ENCODE measurements around the gene LCN1. TPM values are rescaled to one million over a fixed set of nuclear protein-coding genes. Genes with fewer than 3 reads are reported as not detected.
"Not testable (repeated sequence)": the region's sequence is repeated elsewhere in the genome, so short reads cannot be mapped to it uniquely, and the experiment has no call there.

Gene LCN1
- total RNA-seq, 2 donors from 2014 or later = not detected

- no peak overlapping the region for H3K27ac ChIP-seq
- TF ChIP-seq CTCF (IDR thresholded peaks at IDR 0.05) = no peak
- no peaks in the 10 kb centered on the region for H3K9me3 ChIP-seq
- H3K4me3 ChIP-seq = no peak overlapping the region
- no peaks in the 10 kb centered on the region for H3K4me1 ChIP-seq
- intact Hi-C loops (cut with DNase I) = no loop called here
- H3K27me3 ChIP-seq = no peaks in the 10 kb centered on the region
- no peaks in the 10 kb centered on the region for H3K36me3 ChIP-seq
- H3K9ac ChIP-seq (ENCODE audit: low read depth in 2 of 2, low read length in 2 of 2) = no peak overlapping the region
- no peak for DNase-seq
These were observed 9.0 kb upstream of the LCN1 start for GRCh38 chr9:135512241-135512603.

- TF ChIP-seq CTCF (IDR thresholded peaks at IDR 0.05) = no peak
- Histone ChIP-seq H3K4me3 (no peak overlapping the region), H3K36me3 (no peaks in the 10 kb centered on the region), H3K9ac (ENCODE audit: low read depth in 2 of 2, low read length in 2 of 2) (no peak overlapping the region), H3K4me1 (no peaks in the 10 kb centered on the region), H3K27me3 (no peaks in the 10 kb centered on the region), H3K27ac (no peak overlapping the region), H3K9me3 (no peaks in the 10 kb centered on the region)
- intact Hi-C loops (cut with DNase I) = no loop called here
- DNase-seq = no peak
These were observed 8.3 kb upstream of the LCN1 start for GRCh38 chr9:135512904-135513303.

- DNase-seq = no peak
- intact Hi-C loops (cut with DNase I) = no loop called here
- H3K27ac ChIP-seq = no peak overlapping the region
- no peak overlapping the region for H3K4me3 ChIP-seq
- no peaks in the 10 kb centered on the region for H3K27me3 ChIP-seq
- H3K9me3 ChIP-seq = no peaks in the 10 kb centered on the region
- no peaks in the 10 kb centered on the region for H3K36me3 ChIP-seq
- no peaks in the 10 kb centered on the region for H3K4me1 ChIP-seq
- no peak for TF ChIP-seq CTCF (IDR thresholded peaks at IDR 0.05)
- H3K9ac ChIP-seq (ENCODE audit: low read depth in 2 of 2, low read length in 2 of 2) = no peak overlapping the region
These were observed 7.8 kb upstream of the LCN1 start for GRCh38 chr9:135513351-135513846.

GRCh38 chr9:135513906-135514305 is 7.3 kb upstream of the LCN1 start:
- H3K9ac ChIP-seq (ENCODE audit: low read depth in 2 of 2, low read length in 2 of 2); H3K27me3 ChIP-seq; H3K4me3 ChIP-seq; intact Hi-C loops (cut with DNase I); H3K27ac ChIP-seq; H3K36me3 ChIP-seq; H3K9me3 ChIP-seq; H3K4me1 ChIP-seq; DNase-seq: not testable (repeated sequence)

- Histone ChIP-seq H3K9me3 (no peaks in the 10 kb centered on the region), H3K27ac (no peak overlapping the region), H3K36me3 (no peaks in the 10 kb centered on the region), H3K4me1 (no peaks in the 10 kb centered on the region), H3K27me3 (no peaks in the 10 kb centered on the region), H3K9ac (ENCODE audit: low read depth in 2 of 2, low read length in 2 of 2) (no peak overlapping the region), H3K4me3 (no peak overlapping the region)
- intact Hi-C loops (cut with DNase I) = no loop called here
- no peak for DNase-seq
- TF ChIP-seq CTCF (IDR thresholded peaks at IDR 0.05) = no peak
These were observed 6.7 kb upstream of the LCN1 start for GRCh38 chr9:135514342-135515082.
